Neuronal stem cell (in vitro differentiated cells): ENCODE measurements around the gene CYRIA.

ENCODE experiments used
- DNase-seq: peaks from one replicate; pipeline ENCODE4 v3.0.0-alpha.2; 2013; ENCODE audit warnings: low spot score
- H2AFZ ChIP-seq: one replicate; pipeline ENCODE4 v1.6.1; 2013; ENCODE audit warnings: mild to moderate bottlenecking, low read length, inconsistent platforms
- H2AK5ac ChIP-seq: 2 replicates; pipeline ENCODE4 v1.6.1; 2013; ENCODE audit warnings: low read depth, mild to moderate bottlenecking, inconsistent platforms, low read length, moderate library complexity, mixed read lengths
- H2BK120ac ChIP-seq: 2 replicates; pipeline ENCODE4 v1.6.1; 2013; ENCODE audit warnings: low read depth, mild to moderate bottlenecking, inconsistent platforms, low read length, moderate library complexity, mixed read lengths
- H2BK12ac ChIP-seq: one replicate; pipeline ENCODE4 v1.6.1; 2013; ENCODE audit warnings: low read length, inconsistent platforms
- H2BK15ac ChIP-seq: 2 replicates; pipeline ENCODE4 v1.6.1; 2013; ENCODE audit warnings: mild to moderate bottlenecking, low read length, inconsistent platforms, mixed read lengths
- H2BK5ac ChIP-seq: one replicate; pipeline ENCODE4 v1.6.1; 2013; ENCODE audit warnings: inconsistent platforms, mild to moderate bottlenecking, low read length, moderate library complexity
- H3K14ac ChIP-seq: one replicate; pipeline ENCODE4 v1.6.1; 2013; ENCODE audit warnings: low read length, inconsistent platforms
- H3K18ac ChIP-seq: 2 replicates; pipeline ENCODE4 v1.6.1; 2013; ENCODE audit warnings: low read length, inconsistent platforms
- H3K23ac ChIP-seq: 2 replicates; pipeline ENCODE4 v1.6.1; 2013; ENCODE audit warnings: low read depth, mild to moderate bottlenecking, mixed read lengths, low read length, inconsistent platforms; ENCODE audit not compliant: poor library complexity
- H3K27ac ChIP-seq: replicated peaks from 3 replicates; pipeline ENCODE4 v1.5.1; 2013; ENCODE audit warnings: low read length, inconsistent platforms
- H3K27me3 ChIP-seq, 3 experiments: 2 replicates each; pipeline ENCODE4 v1.6.1; 2013; ENCODE audit warnings: low read length in 3 of 3, mild to moderate bottlenecking in 2 of 3, inconsistent platforms in 1 of 3, low read depth in 1 of 3, mixed read lengths in 1 of 3, moderate library complexity in 1 of 3; ENCODE audit not compliant: control insufficient read depth in 3 of 3, insufficient read depth in 3 of 3
- H3K36me3 ChIP-seq, 2 donors: replicated peaks in 1 of 2; 2 replicates each; pipeline ENCODE4 v1.6.1; 2013; ENCODE audit warnings: low read length in 2 of 2; ENCODE audit not compliant: control insufficient read depth in 2 of 2, insufficient read depth in 2 of 2
- H3K4ac ChIP-seq: 2 replicates; pipeline ENCODE4 v1.6.1; 2013; ENCODE audit warnings: inconsistent platforms, mild to moderate bottlenecking, low read length, moderate library complexity
- H3K4me1 ChIP-seq, 2 donors: 1 replicate in 1 of 2; 2 replicates in 1 of 2; pipeline ENCODE4 v1.6.1; 2013; ENCODE audit warnings: low read length in 2 of 2, low read depth in 1 of 2; ENCODE audit not compliant: control insufficient read depth in 2 of 2, insufficient read depth in 1 of 2
- H3K4me2 ChIP-seq: one replicate; pipeline ENCODE4 v1.6.1; 2013; ENCODE audit warnings: mild to moderate bottlenecking, low read length, inconsistent platforms; ENCODE audit not compliant: insufficient read depth, poor library complexity, severe bottlenecking
- H3K4me3 ChIP-seq, 2 donors: 2 replicates each; pipeline ENCODE4 v1.5.1; 2013; ENCODE audit warnings: low read length in 2 of 2, mild to moderate bottlenecking in 2 of 2, inconsistent platforms in 1 of 2, moderate library complexity in 1 of 2
- H3K79me1 ChIP-seq: one replicate; pipeline ENCODE4 v1.6.1; 2013; ENCODE audit warnings: low read depth, mild to moderate bottlenecking, inconsistent platforms, low read length, moderate library complexity
- H3K9ac ChIP-seq: one replicate; pipeline ENCODE4 v1.6.1; 2013; ENCODE audit warnings: mild to moderate bottlenecking, low read depth, low read length, inconsistent platforms; ENCODE audit not compliant: poor library complexity
- H3K9me3 ChIP-seq, 2 donors: replicated peaks in 1 of 2; 2 replicates each; pipeline versions ENCODE3 to v1.6.1; 2013; ENCODE audit warnings: low read length in 2 of 2, mild to moderate bottlenecking in 2 of 2, inconsistent platforms in 1 of 2, low read depth in 1 of 2, mixed read lengths in 1 of 2, moderate library complexity in 1 of 2; ENCODE audit not compliant: control insufficient read depth in 2 of 2, insufficient read depth in 1 of 2
- H4K8ac ChIP-seq: one replicate; pipeline ENCODE4 v1.6.1; 2013; ENCODE audit warnings: low read depth, mild to moderate bottlenecking, inconsistent platforms, low read length, moderate library complexity
- H4K91ac ChIP-seq: one replicate; pipeline ENCODE4 v1.6.1; 2013; ENCODE audit warnings: low read length, low read depth, mild to moderate bottlenecking, inconsistent platforms; ENCODE audit not compliant: poor library complexity
- WGBS, 2 donors: extraction: QIAGEN DNeasy Blood & Tissue Kit; methylation state at CpG; one replicate each; pipeline ENCODE4 v1.1.7; 2013; ENCODE audit warnings: missing lambda C conversion rate in 2 of 2, mixed read lengths in 1 of 2; ENCODE audit not compliant: insufficient read length in 2 of 2, insufficient replicate concordance in 1 of 2; ENCODE audit errors: extremely low coverage in 2 of 2; 5-methylcytosine and 5-hydroxymethylcytosine counted together

The CYRIA gene

DNA sequence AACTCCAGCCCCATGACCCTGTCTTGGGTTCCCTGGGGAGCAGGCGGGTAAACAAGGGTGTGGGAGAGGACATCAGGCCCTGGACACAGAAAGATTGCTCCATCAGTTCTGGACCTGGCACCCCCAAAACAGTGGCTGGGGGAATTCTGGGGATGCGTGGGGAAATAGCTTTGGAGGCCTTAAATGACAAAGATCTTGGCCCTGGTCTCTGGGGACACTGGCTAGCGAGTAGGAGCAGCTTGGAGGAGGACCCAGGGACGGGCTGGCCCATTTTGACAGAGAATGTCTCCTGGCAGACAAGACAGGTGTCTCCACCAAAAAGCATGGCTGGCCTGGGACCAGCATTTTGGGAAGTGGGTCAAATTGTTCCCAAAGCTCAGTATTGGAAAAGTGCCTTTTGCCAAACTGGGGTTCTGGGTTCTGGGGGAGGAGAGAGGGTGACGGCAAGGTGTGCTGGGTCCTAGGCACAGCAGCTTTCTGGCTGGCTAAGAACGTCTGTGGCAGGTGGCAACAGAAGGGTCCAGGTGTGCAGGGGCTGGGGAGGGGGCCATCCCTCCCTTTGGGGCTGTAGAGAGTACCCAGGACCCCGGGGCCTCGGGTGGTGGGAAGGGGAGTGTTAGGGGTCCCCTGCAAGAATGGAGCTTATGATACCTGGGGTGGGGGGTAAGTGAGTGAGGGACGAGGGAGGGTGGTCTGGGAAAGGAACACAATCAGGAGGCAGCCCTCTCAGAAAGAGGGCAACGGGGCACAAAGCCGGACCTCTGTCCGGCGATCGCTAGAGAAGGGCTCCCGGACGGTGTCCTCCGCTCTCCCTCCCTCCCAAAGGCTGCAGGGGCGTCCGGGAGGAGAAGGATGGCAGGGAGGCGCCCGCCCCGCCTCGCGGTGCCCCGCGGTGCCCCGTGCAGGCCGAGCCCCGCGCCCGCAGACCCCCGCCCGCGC is 556 bp downstream of the CYRIA start:
- peak overlapping the region; percentile 73 for H3K9ac ChIP-seq
- H2BK120ac ChIP-seq = no peak overlapping the region
- H2BK12ac ChIP-seq = no peak overlapping the region
- H3K14ac ChIP-seq = no peak overlapping the region
- H4K8ac ChIP-seq = no peak overlapping the region
- H2BK15ac ChIP-seq = peak overlapping the region; percentile 38
- peaks cover 0 to 20% (median 12%) of the 10 kb centered on the region in 3 experiments for H3K27me3 ChIP-seq
- peak overlapping the region; percentile 81 for H3K4me2 ChIP-seq
- peak overlapping the region; percentile 92 for H3K18ac ChIP-seq
- no peaks in the 10 kb centered on the region for H3K36me3 ChIP-seq
- H3K27ac ChIP-seq = no peak overlapping the region
- peak overlapping the region; percentile 87 for H2AFZ ChIP-seq
- H2BK5ac ChIP-seq = no peak overlapping the region
- no peak for DNase-seq
- H3K9me3 ChIP-seq = no peaks in the 10 kb centered on the region
- WGBS, 2 donors = no CpG with 5 or more reads among the region's 34 CpGs
- peak overlapping the region; percentile 5 for H2AK5ac ChIP-seq
- peaks cover 2% of the 10 kb centered on the region for H3K79me1 ChIP-seq
- H3K4ac ChIP-seq = no peak overlapping the region
- peak overlapping the region; percentile 53 to 85 for H3K4me3 ChIP-seq
- H3K23ac ChIP-seq = peak overlapping the region; percentile 6
- peaks cover 10 to 31% of the 10 kb centered on the region in 2 donors for H3K4me1 ChIP-seq
- H4K91ac ChIP-seq = no peak overlapping the region

DNA sequence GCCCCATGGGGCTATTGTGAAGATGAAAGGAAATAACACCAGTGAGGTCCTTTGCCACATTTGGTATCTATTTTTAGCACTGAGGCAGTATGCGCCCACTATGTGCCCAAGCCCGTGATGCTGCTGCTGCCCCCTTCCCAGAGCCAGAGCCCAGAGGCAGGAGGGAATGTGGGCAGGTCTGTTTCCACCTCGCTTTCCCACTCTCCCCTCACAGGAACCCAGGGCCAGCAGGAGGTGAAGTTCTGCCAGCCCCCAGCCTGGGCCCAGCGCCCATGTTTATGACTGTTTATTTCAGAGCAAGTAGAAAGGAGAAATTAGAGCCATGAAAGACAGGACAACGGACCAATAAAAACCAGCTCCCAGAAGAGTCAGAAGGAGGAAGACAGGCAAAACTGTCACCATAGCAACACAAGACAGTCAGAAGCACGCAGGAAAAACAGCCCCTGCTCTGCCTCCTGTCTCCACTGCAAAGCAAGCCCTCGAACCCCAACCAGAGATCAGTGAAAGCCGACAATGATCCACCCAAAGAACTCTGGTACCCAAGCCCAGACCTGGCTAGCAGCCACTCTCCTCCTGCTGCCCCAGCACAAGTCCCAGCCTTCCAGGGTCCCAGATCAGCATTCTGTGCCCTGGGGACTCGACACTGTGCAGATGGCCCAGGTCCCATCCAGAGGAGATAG is 1.4 kb downstream of the CYRIA start:
- H3K14ac ChIP-seq = peak overlapping the region; percentile 14
- WGBS, 2 donors = no CpG with 5 or more reads among the region's 9 CpGs
- H3K4me2 ChIP-seq = no peak overlapping the region
- H4K91ac ChIP-seq = no peak overlapping the region
- H3K27me3 ChIP-seq = peaks cover 0 to 20% (median 12%) of the 10 kb centered on the region in 3 experiments
- peaks cover 9 to 24% of the 10 kb centered on the region in 2 donors for H3K4me1 ChIP-seq
- no peaks in the 10 kb centered on the region for H3K9me3 ChIP-seq
- no peak overlapping the region for H2BK15ac ChIP-seq
- H3K18ac ChIP-seq = no peak overlapping the region
- peak overlapping the region; percentile 87 for H2AFZ ChIP-seq
- peak overlapping the region in 1 of 2 donors; percentile 53 for H3K4me3 ChIP-seq
- H3K36me3 ChIP-seq = no peaks in the 10 kb centered on the region
- no peak overlapping the region for H2BK5ac ChIP-seq
- no peak overlapping the region for H3K23ac ChIP-seq
- H3K27ac ChIP-seq = no peak overlapping the region
- H3K4ac ChIP-seq = no peak overlapping the region
- no peak overlapping the region for H2BK120ac ChIP-seq
- no peak overlapping the region for H2BK12ac ChIP-seq
- H2AK5ac ChIP-seq = no peak overlapping the region
- H3K79me1 ChIP-seq = peaks cover 2% of the 10 kb centered on the region
- no peak overlapping the region for H3K9ac ChIP-seq
- H4K8ac ChIP-seq = no peak overlapping the region
- DNase-seq = no peak

DNA sequence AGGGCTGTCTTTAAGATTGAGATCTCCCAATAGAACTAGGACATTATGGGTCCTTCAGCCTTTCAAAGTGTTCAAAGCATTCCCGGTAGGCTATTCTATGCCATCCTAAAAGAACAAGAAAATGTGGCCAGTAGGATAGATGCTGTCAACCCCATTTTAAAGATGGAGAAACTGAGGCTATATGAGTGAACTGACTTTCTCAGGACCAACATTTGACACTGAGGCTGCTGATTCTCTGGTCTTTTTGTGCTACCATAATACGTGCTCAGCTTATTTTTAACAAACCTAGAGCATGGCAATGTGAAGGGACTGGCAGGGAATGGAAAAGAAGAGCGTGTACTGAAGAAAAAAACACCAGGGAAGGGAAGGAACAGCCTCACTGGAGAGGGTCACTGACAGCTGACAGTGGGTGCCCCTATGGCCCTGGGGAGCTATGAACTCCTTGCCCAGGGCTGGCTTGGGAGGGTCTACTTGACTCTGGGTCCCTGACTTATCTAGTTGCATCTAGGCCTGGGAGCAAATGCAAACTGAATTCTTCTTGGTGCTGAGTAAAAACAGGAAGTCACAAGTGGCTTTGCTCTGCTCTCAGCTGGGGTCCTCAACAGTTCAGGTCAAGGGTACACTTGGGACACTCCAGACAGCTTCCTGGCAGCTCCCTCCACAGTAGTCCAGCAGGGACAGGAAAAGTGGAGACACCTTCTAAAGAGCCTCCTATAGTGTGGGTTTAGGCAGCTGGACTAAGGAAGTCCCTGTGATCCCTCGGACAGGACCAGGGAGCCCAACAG is 2.3 kb downstream of the CYRIA start:
- H2BK15ac ChIP-seq = no peak overlapping the region
- no peak overlapping the region for H2BK120ac ChIP-seq
- peaks cover 2% of the 10 kb centered on the region for H3K79me1 ChIP-seq
- H3K36me3 ChIP-seq = no peaks in the 10 kb centered on the region
- DNase-seq = no peak
- H3K4me3 ChIP-seq = no peak overlapping the region
- peak overlapping the region; percentile 12 for H3K23ac ChIP-seq
- H3K4me1 ChIP-seq = peaks cover 13 to 17% of the 10 kb centered on the region in 2 donors
- H3K18ac ChIP-seq = peak overlapping the region; percentile 49
- H2AFZ ChIP-seq = peak overlapping the region; percentile 87
- H3K27ac ChIP-seq = no peak overlapping the region
- no peak overlapping the region for H2BK5ac ChIP-seq
- H3K4ac ChIP-seq = no peak overlapping the region
- H3K4me2 ChIP-seq = no peak overlapping the region
- no peaks in the 10 kb centered on the region for H3K9me3 ChIP-seq
- H4K91ac ChIP-seq = no peak overlapping the region
- H2AK5ac ChIP-seq = no peak overlapping the region
- H3K27me3 ChIP-seq = peaks cover 0 to 20% (median 12%) of the 10 kb centered on the region in 3 experiments
- no CpG with 5 or more reads among the region's 4 CpGs for WGBS, 2 donors
- no peak overlapping the region for H3K9ac ChIP-seq
- H3K14ac ChIP-seq = no peak overlapping the region
- H2BK12ac ChIP-seq = no peak overlapping the region
- no peak overlapping the region for H4K8ac ChIP-seq
